Neural cell (in vitro differentiated cells): ENCODE results near the gene NEK10.

ENCODE experiments used
- CTCF ChIP-seq: fragments of 450-650 bp; IDR thresholded peaks from 2 replicates; pipeline ENCODE4 v1.5.1; 2014; ENCODE audit warnings: antibody characterized with exemption, mild to moderate bottlenecking, moderate library complexity; ENCODE audit not compliant: poor library complexity, severe bottlenecking
- REST ChIP-seq: IDR thresholded peaks from 2 replicates; pipeline ENCODE4 v1.6.1; 2012; ENCODE audit warnings: borderline replicate concordance

GRCh38 chr3:27278383-27279055 is 90.7 kb downstream of the NEK10 start:
- TF ChIP-seq CTCF: no peak
- TF ChIP-seq REST: no peak
